ENCODE data around the gene APBA1.

The APBA1 gene

DNA sequence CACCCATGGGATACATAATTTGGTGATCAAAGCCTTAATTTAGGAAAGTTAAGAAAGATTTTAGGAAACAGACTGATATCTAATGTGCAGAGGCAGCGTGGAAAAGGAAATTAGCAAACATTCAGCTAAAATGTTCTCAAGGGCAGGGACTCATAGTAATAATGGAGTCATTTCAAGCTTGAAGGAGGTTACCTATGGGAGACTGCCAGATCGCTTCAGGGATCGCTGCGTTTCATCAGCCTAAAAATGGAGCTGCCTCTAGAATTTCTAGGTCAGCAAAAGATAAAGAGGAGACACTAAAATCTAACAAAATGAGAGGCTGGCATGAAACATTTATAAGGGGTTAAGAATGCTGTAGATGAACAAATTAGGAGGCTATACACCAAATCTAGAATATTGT is 115.5 kb downstream of the APBA1 start:
- TF ChIP-seq, protein P1, sequence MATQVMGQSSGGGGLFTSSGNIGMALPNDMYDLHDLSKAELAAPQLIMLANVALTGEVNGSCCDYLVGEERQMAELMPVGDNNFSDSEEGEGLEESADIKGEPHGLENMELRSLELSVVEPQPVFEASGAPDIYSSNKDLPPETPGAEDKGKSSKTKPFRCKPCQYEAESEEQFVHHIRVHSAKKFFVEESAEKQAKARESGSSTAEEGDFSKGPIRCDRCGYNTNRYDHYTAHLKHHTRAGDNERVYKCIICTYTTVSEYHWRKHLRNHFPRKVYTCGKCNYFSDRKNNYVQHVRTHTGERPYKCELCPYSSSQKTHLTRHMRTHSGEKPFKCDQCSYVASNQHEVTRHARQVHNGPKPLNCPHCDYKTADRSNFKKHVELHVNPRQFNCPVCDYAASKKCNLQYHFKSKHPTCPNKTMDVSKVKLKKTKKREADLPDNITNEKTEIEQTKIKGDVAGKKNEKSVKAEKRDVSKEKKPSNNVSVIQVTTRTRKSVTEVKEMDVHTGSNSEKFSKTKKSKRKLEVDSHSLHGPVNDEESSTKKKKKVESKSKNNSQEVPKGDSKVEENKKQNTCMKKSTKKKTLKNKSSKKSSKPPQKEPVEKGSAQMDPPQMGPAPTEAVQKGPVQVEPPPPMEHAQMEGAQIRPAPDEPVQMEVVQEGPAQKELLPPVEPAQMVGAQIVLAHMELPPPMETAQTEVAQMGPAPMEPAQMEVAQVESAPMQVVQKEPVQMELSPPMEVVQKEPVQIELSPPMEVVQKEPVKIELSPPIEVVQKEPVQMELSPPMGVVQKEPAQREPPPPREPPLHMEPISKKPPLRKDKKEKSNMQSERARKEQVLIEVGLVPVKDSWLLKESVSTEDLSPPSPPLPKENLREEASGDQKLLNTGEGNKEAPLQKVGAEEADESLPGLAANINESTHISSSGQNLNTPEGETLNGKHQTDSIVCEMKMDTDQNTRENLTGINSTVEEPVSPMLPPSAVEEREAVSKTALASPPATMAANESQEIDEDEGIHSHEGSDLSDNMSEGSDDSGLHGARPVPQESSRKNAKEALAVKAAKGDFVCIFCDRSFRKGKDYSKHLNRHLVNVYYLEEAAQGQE (IDR thresholded peaks at IDR 0.05; ENCODE audit: insufficient read depth in 1 of 2, low read depth in 2 of 2, low read length in 2 of 2), result no peak
- TF ChIP-seq POLR2AphosphoS5 (IDR thresholded peaks at IDR 0.05; ENCODE audit: low read depth, low read length) (no peak), FOXP2 (optimal IDR thresholded peaks at IDR 0.05; ENCODE audit: borderline replicate concordance, extremely low read depth, extremely low read length, insufficient read depth) (no peak), TAF1 (IDR thresholded peaks at IDR 0.05; ENCODE audit: borderline replicate concordance, insufficient read depth, low read length) (no peak), SIN3A (IDR thresholded peaks at IDR 0.05; ENCODE audit: borderline replicate concordance, insufficient read depth, low read length) (no peak)

DNA sequence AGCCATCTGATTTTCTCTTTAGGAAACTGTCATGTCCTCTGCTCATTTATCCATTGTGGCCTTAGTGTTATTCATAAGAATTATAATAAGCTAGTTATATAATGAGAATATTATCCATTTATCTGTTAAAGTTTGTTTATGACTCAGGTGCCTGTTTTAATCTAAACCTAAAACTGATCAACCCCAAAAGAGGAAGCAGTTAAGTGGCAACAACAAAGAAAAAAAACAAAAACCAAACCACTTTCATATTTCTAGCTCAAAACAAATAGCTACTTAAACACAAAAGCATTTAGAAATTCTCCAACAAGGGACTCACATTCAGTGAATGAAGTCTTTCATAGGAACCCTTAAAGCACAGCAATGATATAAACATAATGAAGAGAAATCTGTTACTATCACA is 116.4 kb downstream of the APBA1 start:
- TF ChIP-seq TAF1 (IDR thresholded peaks at IDR 0.05; ENCODE audit: borderline replicate concordance, insufficient read depth, low read length) (no peak), SIN3A (IDR thresholded peaks at IDR 0.05; ENCODE audit: borderline replicate concordance, insufficient read depth, low read length) (no peak), FOXP2 (optimal IDR thresholded peaks at IDR 0.05; ENCODE audit: borderline replicate concordance, extremely low read depth, extremely low read length, insufficient read depth) (no peak), POLR2AphosphoS5 (IDR thresholded peaks at IDR 0.05; ENCODE audit: low read depth, low read length) (no peak)
- TF ChIP-seq, protein P1 (IDR thresholded peaks at IDR 0.05; ENCODE audit: insufficient read depth in 1 of 2, low read depth in 2 of 2, low read length in 2 of 2), result no peak

GRCh38 chr9:69554945-69555344 is 117.2 kb downstream of the APBA1 start:
- TF ChIP-seq TAF1 (IDR thresholded peaks at IDR 0.05; ENCODE audit: borderline replicate concordance, insufficient read depth, low read length), result no peak

GRCh38 chr9:69549310-69550202 is 122.6 kb downstream of the APBA1 start:
- no peak for TF ChIP-seq POLR2AphosphoS5 (IDR thresholded peaks at IDR 0.05; ENCODE audit: low read depth, low read length)
- TF ChIP-seq SIN3A (IDR thresholded peaks at IDR 0.05; ENCODE audit: borderline replicate concordance, insufficient read depth, low read length), result no peak
- TF ChIP-seq, protein P1 (IDR thresholded peaks at IDR 0.05; ENCODE audit: insufficient read depth in 1 of 2, low read depth in 2 of 2, low read length in 2 of 2), result no peak
- no peak for TF ChIP-seq TAF1 (IDR thresholded peaks at IDR 0.05; ENCODE audit: borderline replicate concordance, insufficient read depth, low read length)
- no peak for TF ChIP-seq FOXP2 (optimal IDR thresholded peaks at IDR 0.05; ENCODE audit: borderline replicate concordance, extremely low read depth, extremely low read length, insufficient read depth)

GRCh38 chr9:69548681-69549080 is 123.5 kb downstream of the APBA1 start:
- TF ChIP-seq TAF1 (IDR thresholded peaks at IDR 0.05; ENCODE audit: borderline replicate concordance, insufficient read depth, low read length), result no peak

DNA sequence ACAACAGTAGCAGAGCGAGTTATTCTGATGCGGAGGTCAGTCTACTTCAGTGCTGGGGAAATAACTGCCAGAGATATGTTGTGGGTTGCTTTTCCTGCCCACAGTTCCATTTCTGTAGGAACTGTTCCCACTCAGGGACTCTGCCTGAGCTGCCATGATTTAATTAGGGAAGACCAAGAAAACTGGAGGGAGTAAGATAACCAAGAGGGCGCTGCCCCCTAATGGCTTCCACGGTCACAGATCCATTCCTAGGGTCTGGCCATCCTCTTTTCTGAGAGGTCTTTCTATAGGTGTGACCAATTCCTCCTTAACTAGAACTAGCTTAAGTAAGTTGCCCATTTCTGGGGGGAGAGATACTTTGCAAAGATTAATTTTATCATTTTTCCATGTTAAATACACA is 125.9 kb downstream of the APBA1 start:
- TF ChIP-seq, protein P1 (IDR thresholded peaks at IDR 0.05; ENCODE audit: insufficient read depth in 1 of 2, low read depth in 2 of 2, low read length in 2 of 2), result no peak
- TF ChIP-seq TAF1 (IDR thresholded peaks at IDR 0.05; ENCODE audit: borderline replicate concordance, insufficient read depth, low read length) (no peak), FOXP2 (optimal IDR thresholded peaks at IDR 0.05; ENCODE audit: borderline replicate concordance, extremely low read depth, extremely low read length, insufficient read depth) (no peak), SIN3A (IDR thresholded peaks at IDR 0.05; ENCODE audit: borderline replicate concordance, insufficient read depth, low read length) (no peak), POLR2AphosphoS5 (IDR thresholded peaks at IDR 0.05; ENCODE audit: low read depth, low read length) (no peak)

All from PFSK-1 (cell line).